Common myeloid progenitor, CD34-positive (primary cell): ENCODE data around the gene GDPD3.

ENCODE experiments used
- CTCF ChIA-PET: fragments of 350-600 bp; sonication (Branson Sonifier 250); formaldehyde crosslinking; loops from one replicate; lab custom pipeline; 2021; ENCODE audit warnings: antibody characterized with exemption; lab: Charles Lee
- POLR2A ChIA-PET: fragments of 350-600 bp; sonication (Branson Sonifier 250); formaldehyde crosslinking; loops from one replicate; lab custom pipeline; 2021; ENCODE audit warnings: antibody characterized with exemption; lab: Charles Lee
- DNase-seq, 3 donors: peaks; one replicate each; pipeline versions ENCODE4 v3.0.0 to v3.0.0-alpha.2; 2013
- H3K27ac ChIP-seq, 2 experiments: 1 replicate in 1 of 2; 2 replicates in 1 of 2; pipeline ENCODE4 v1.7.0; 2013; ENCODE audit warnings: inconsistent platforms in 2 of 2, low read length in 2 of 2, mild to moderate bottlenecking in 2 of 2, low read depth in 1 of 2, moderate library complexity in 1 of 2; ENCODE audit not compliant: severe bottlenecking in 2 of 2, insufficient read depth in 1 of 2, poor library complexity in 1 of 2
- H3K27me3 ChIP-seq, 5 experiments: replicated peaks in 2 of 5; 1 replicate in 3 of 5; 2 replicates in 2 of 5; pipeline versions ENCODE4 v1.6.1 to v1.7.0; 2013; ENCODE audit warnings: low read length in 4 of 5, mild to moderate bottlenecking in 2 of 5, moderate library complexity in 2 of 5, inconsistent platforms in 1 of 5; ENCODE audit not compliant: insufficient read depth in 5 of 5, control insufficient read depth in 4 of 5
- H3K36me3 ChIP-seq, 4 experiments: 1 replicate in 2 of 4; 2 replicates in 2 of 4; pipeline versions ENCODE4 v1.6.1 to v1.7.0; 2013; ENCODE audit warnings: low read length in 3 of 4, control low read depth in 1 of 4, mild to moderate bottlenecking in 1 of 4; ENCODE audit not compliant: control insufficient read depth in 4 of 4, insufficient read depth in 4 of 4
- H3K4me1 ChIP-seq, 4 experiments: 1 replicate in 3 of 4; 2 replicates in 1 of 4; pipeline versions ENCODE4 v1.6.1 to v1.7.1; 2013; ENCODE audit warnings: low read length in 3 of 4, mild to moderate bottlenecking in 3 of 4, control low read depth in 1 of 4, inconsistent platforms in 1 of 4, moderate library complexity in 1 of 4; ENCODE audit not compliant: control insufficient read depth in 4 of 4, insufficient read depth in 4 of 4; ENCODE audit errors: control extremely low read depth in 1 of 4
- H3K4me3 ChIP-seq, 7 experiments: 1 replicate in 4 of 7; 2 replicates in 3 of 7; pipeline versions ENCODE4 v1.5.1 to v1.7.0; 2013; ENCODE audit warnings: mild to moderate bottlenecking in 7 of 7, low read length in 6 of 7, moderate library complexity in 6 of 7, inconsistent platforms in 2 of 7, low read depth in 2 of 7, control low read depth in 1 of 7; ENCODE audit not compliant: insufficient read depth in 4 of 7, control insufficient read depth in 1 of 7; ENCODE audit errors: extremely low read depth in 1 of 7
- H3K9me3 ChIP-seq, 5 experiments: 1 replicate in 4 of 5; 2 replicates in 1 of 5; pipeline versions ENCODE4 v1.6.1 to v1.7.1; 2013; ENCODE audit warnings: low read length in 4 of 5, mild to moderate bottlenecking in 2 of 5, inconsistent platforms in 1 of 5, low read depth in 1 of 5, moderate library complexity in 1 of 5; ENCODE audit not compliant: control insufficient read depth in 4 of 5, insufficient read depth in 2 of 5; ENCODE audit errors: control extremely low read depth in 1 of 5
- WGBS: methylation state at CpG from one replicate; pipeline ENCODE4 v1.1.5; 2013; ENCODE audit not compliant: insufficient coverage; 5-methylcytosine and 5-hydroxymethylcytosine counted together

GDPD3 gene

DNA sequence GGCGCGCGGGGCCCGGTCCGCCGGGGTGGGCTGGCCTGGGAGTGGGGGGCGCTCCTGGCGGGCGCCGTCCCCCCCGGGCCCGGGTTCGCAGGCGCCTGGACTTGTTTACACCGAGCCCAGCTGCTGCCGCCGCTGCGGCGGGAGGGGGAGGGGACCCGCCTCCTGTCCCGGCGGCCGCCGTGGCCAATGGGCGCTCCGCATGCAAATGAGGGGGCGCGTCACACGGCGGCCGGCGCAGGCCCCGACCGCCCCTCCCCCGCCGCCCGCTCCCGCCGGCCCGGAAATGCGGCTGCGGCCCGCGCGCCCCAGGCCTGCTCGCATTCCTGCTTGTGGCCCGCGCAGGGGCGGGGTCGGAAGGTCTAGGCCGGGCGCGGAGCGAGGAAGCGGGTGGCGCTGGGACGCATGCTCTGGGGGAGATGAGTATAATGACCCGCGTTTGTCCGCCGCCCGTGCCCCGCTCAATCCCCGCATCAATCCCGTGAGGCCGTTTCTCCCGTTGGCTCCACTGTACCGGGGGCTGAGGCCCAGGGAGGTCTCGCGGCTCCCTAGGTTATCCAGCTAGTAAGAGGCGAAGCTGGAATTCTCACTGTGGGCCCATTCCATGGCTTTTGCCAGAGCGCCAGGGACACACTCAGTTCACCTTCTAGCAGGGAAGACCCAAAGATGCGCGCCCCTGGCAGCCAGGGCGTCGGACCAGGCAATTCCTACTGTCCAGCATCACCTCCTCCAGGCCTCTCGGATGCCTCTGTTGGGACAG lies 17.1 kb downstream of the GDPD3 start, which contains the start of gene YPEL3:
Gene YPEL3 (minus strand): TSS at position 109 of the 757 bp plus-strand sequence. CDS start 731 bp downstream, outside the sequence.
- ChIA-PET POLR2A (interaction anchor here (0.5 to 1.0 kb wide), 3 partner anchors 22 to 90 kb away, joined by 3 to 4 read pairs (median 3); partner anchors contain the start of gene ALDOA), CTCF (interaction anchor here (11.3 kb wide), 1 partner anchor 23 kb away, joined by 235 read pairs; the partner anchor contains the start of genes ALDOA and PPP4C)
- DNase-seq, result peak; percentile 87 to 94 (median 93)
- no peaks in the 10 kb centered on the region for H3K27me3 ChIP-seq
- peaks cover 0 to 43% (median 33%) of the 10 kb centered on the region in 4 experiments for H3K4me1 ChIP-seq
- H3K4me3 ChIP-seq, result peak within 1 kb of the TSS; percentile 49 to 91 (median 84)
- peak within 1 kb of the TSS; percentile 66 to 89 for H3K27ac ChIP-seq
- H3K9me3 ChIP-seq, result peaks cover 0 to 31% (median 14%) of the 10 kb centered on the region in 5 experiments
- WGBS, result 17% methylated on average over 45 of the region's 77 CpGs
- peaks cover 0 to 16% (median 10%) of the 10 kb centered on the region in 4 experiments for H3K36me3 ChIP-seq

DNA sequence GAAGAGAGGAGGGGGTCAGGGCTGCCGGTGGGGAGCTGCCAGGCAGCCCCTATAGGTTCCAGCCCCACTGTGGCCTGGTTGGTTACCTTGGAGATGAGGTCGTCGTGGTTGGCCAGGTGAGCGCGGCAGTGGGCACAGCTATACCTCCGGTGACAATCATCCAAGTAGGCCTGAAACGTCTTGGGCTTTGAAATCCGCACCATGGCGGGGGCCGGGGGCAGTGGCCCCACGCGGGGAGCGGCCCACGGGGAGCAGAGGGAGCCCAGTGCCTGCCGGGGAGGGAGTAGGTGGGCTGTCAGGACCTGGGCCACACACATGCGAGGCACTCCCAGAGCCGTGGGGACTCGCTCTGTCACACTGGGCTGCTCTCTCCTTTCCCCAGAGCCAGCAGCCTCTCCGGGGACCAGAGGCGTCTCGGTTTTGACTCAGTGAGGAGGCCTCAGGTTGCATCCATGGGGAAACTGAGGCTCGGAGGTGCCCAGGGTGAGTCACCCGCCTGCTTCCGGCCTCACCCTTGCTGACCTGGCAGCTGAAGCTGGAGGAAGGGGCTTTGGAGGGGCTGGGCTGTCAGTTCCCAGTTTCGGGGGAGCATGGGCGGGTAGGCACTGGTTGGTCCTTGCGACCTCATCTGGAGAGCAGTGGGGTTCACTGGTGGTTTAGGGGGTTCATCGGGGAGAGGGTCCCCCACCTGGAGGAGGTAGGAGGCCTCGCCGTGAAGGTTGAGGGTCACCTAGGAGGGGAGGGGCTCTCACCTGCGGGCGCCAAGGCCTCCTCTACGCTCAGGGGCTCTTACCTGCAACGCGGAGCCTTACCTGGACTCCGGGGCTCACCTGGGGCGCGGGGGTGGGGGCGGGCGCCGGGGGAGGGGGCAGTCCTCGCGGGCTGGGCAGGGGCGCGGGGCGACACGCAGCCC lies 17.9 kb downstream of the GDPD3 start:
- Histone ChIP-seq H3K9me3 (peaks cover 0 to 26% (median 14%) of the 10 kb centered on the region in 5 experiments), H3K36me3 (peaks cover 0 to 16% (median 10%) of the 10 kb centered on the region in 4 experiments), H3K27me3 (no peaks in the 10 kb centered on the region), H3K27ac (peak overlapping the region; percentile 66 to 89), H3K4me1 (peaks cover 0 to 51% (median 42%) of the 10 kb centered on the region in 4 experiments), H3K4me3 (peak overlapping the region; percentile 49 to 91 (median 84))
- POLR2A ChIA-PET, result interaction anchor here (0.6 to 1.0 kb wide), 3 partner anchors 21 to 90 kb away, joined by 3 to 4 read pairs (median 4); partner anchors contain the start of gene ALDOA
- CTCF ChIA-PET, result interaction anchor here (1.8 to 11.3 kb wide), 3 partner anchors 16 to 90 kb away, joined by 6 to 235 read pairs (median 54); partner anchors contain the start of genes ALDOA, GDPD3 and PPP4C
- WGBS, result 12% methylated on average over 28 of the region's 47 CpGs
- DNase-seq, result peak in 2 of 3 donors; percentile 13 to 25

GRCh38 chr16:30094541-30095165 lies 18.7 kb downstream of the GDPD3 start:
- H3K9me3 ChIP-seq, result peaks cover 0 to 24% (median 14%) of the 10 kb centered on the region in 5 experiments
- CTCF ChIA-PET, result interaction anchor here (1.8 to 11.3 kb wide), 5 partner anchors 17 to 90 kb away, joined by 6 to 235 read pairs (median 20); partner anchors contain the start of genes ALDOA, GDPD3 and PPP4C
- H3K27me3 ChIP-seq, result no peaks in the 10 kb centered on the region
- POLR2A ChIA-PET, result no interaction called here
- 91% methylated on average over 11 of the region's 11 CpGs for WGBS
- no peak for DNase-seq
- H3K4me1 ChIP-seq, result peaks cover 0 to 58% (median 46%) of the 10 kb centered on the region in 4 experiments
- peak overlapping the region in 1 of 2 experiments; percentile 89 for H3K27ac ChIP-seq
- peak overlapping the region; percentile 6 to 91 (median 84) for H3K4me3 ChIP-seq
- peaks cover 0 to 16% (median 10%) of the 10 kb centered on the region in 4 experiments for H3K36me3 ChIP-seq

- Histone ChIP-seq H3K27ac (peak overlapping the region in 1 of 2 experiments; percentile 87), H3K36me3 (peaks cover 0 to 16% (median 10%) of the 10 kb centered on the region in 4 experiments), H3K4me3 (peak overlapping the region; percentile 42 to 86 (median 75)), H3K4me1 (peaks cover 0 to 58% (median 46%) of the 10 kb centered on the region in 4 experiments), H3K27me3 (no peaks in the 10 kb centered on the region), H3K9me3 (peaks cover 0 to 13% (median 4%) of the 10 kb centered on the region in 5 experiments)
- 0% methylated on average over 16 of the region's 22 CpGs for WGBS
- ChIA-PET CTCF (interaction anchor here (0.5 to 11.3 kb wide), 18 partner anchors 11 to 557 kb away, joined by 3 to 235 read pairs (median 8); partner anchors contain the start of genes ALDOA, CORO1A, GDPD3 and PPP4C), POLR2A (interaction anchor here (0.9 to 2.9 kb wide), 6 partner anchors 12 to 94 kb away, joined by 3 to 20 read pairs (median 4); partner anchors contain the start of genes ALDOA, CORO1A and PPP4C)
- DNase-seq, result peak; percentile 92 to 97 (median 96)
Observed at GRCh38 chr16:30092373-30093010, 20.8 kb downstream of the GDPD3 start.

GRCh38 chr16:30091474-30092372 lies 21.6 kb downstream of the GDPD3 start, which contains the start of gene TBX6:
Gene TBX6 (minus strand): TSS chr16:30091924. CDS start chr16:30091193, 731 bp downstream.
- Histone ChIP-seq H3K4me1 (peaks cover 0 to 58% (median 46%) of the 10 kb centered on the region in 4 experiments), H3K4me3 (peak within 1 kb of the TSS; percentile 53 to 86 (median 75))

More at GRCh38 chr16:30091474-30092372, 21.6 kb downstream of the GDPD3 start, which contains the start of gene TBX6:
- Histone ChIP-seq H3K36me3 (peaks cover 0 to 16% (median 10%) of the 10 kb centered on the region in 4 experiments), H3K9me3 (peaks cover 0 to 5% (median 0%) of the 10 kb centered on the region in 5 experiments), H3K27ac (peak within 1 kb of the TSS in 1 of 2 experiments; percentile 87), H3K27me3 (no peaks in the 10 kb centered on the region)
- peak; percentile 92 to 95 (median 94) for DNase-seq
- POLR2A ChIA-PET, result interaction anchor here (0.6 to 2.9 kb wide), 8 partner anchors 11 to 602 kb away, joined by 3 to 20 read pairs (median 4); partner anchors contain the start of genes ALDOA, CORO1A and PPP4C
- WGBS, result 1% methylated on average over 61 of the region's 76 CpGs
- CTCF ChIA-PET, result interaction anchor here (0.5 to 11.3 kb wide), 20 partner anchors 7 to 558 kb away, joined by 3 to 235 read pairs (median 7); partner anchors contain the start of genes ALDOA, CORO1A, GDPD3 and PPP4C
